K562 (cell line): Measurements from ENCODE around the gene SERTAD3. TPM values are rescaled to one million over a fixed set of nuclear protein-coding genes. Genes with fewer than 3 reads are reported as not detected.
A peak's percentile ranks its signal among the peaks of the same experiment; 100 is the strongest.

Experiments used
- ARID1B ChIP-seq: fragments of 450-650 bp; IDR thresholded peaks from 2 replicates; pipeline ENCODE4 v1.6.1; 2016; ENCODE audit warnings: antibody characterized with exemption, mild to moderate bottlenecking, inconsistent platforms
- CREBBP ChIP-seq: IDR thresholded peaks from one replicate; pipeline ENCODE4 v1.6.1; 2012; ENCODE audit warnings: low read depth, mild to moderate bottlenecking, control low read depth, inconsistent platforms, low read length
- CSDE1 ChIP-seq, 2 experiments: fragments of 450-650 bp; IDR thresholded peaks; 2 replicates each; pipeline ENCODE4 v1.6.1; 2016; ENCODE audit warnings: mild to moderate bottlenecking in 1 of 2
- ETV5 ChIP-seq: sonication (generic); formaldehyde crosslinking; IDR thresholded peaks from 2 replicates; pipeline ENCODE4 v1.4.0; 2020; ENCODE audit warnings: low read depth, mild to moderate bottlenecking, missing genetic modification reagents
- HEY1 ChIP-seq: fragments of 250-450 bp; sonication (Bioruptor Pico); IDR thresholded peaks from 2 replicates; pipeline ENCODE4 v1.5.0; 2020; ENCODE audit warnings: mild to moderate bottlenecking, moderate library complexity, borderline replicate concordance
- HNRNPLL ChIP-seq: fragments of 200-400 bp; formaldehyde crosslinking; IDR thresholded peaks from 2 replicates; pipeline ENCODE4 v1.6.1; 2017; ENCODE audit warnings: low read length, low read depth, mild to moderate bottlenecking; ENCODE audit not compliant: poor library complexity, severe bottlenecking
- NBN ChIP-seq: fragments of 450-650 bp; IDR thresholded peaks from 2 replicates; pipeline ENCODE4 v1.6.1; 2016; ENCODE audit warnings: low read depth, mild to moderate bottlenecking
- NFATC3 ChIP-seq: fragments of 450-650 bp; IDR thresholded peaks from 2 replicates; pipeline ENCODE4 v1.6.1; 2017; ENCODE audit warnings: mild to moderate bottlenecking
- NFXL1 ChIP-seq: fragments of 450-650 bp; formaldehyde crosslinking; IDR thresholded peaks from 2 replicates; pipeline ENCODE4 v1.4.0; 2021; ENCODE audit warnings: mild to moderate bottlenecking
- RCOR1 ChIP-seq, 2 experiments: IDR thresholded peaks; 2 replicates each; pipeline ENCODE4 v1.6.1; 2012; ENCODE audit warnings: low read depth in 2 of 2, low read length in 2 of 2, borderline replicate concordance in 1 of 2, improper control_type of control experiment in 1 of 2
- SREBF1 ChIP-seq: fragments of 150-350 bp; IDR thresholded peaks from 2 replicates; pipeline ENCODE4 v1.6.1; 2014; ENCODE audit warnings: antibody characterized with exemption, low read depth, low read length, borderline replicate concordance
- SRF ChIP-seq, 2 experiments: fragments of 250-450, 450-650 bp in 1 of 2; sonication (Bioruptor Pico) in 1 of 2; sonication (generic) in 1 of 2; formaldehyde crosslinking; IDR thresholded peaks; 2 replicates each; pipeline versions ENCODE4 v1.5.0 to v1.5.1; 2020 to 2022; ENCODE audit warnings: mild to moderate bottlenecking in 1 of 2, missing genetic modification reagents in 1 of 2
- TSC22D4 ChIP-seq: fragments of 450-650 bp; IDR thresholded peaks from 2 replicates; pipeline ENCODE4 v1.6.1; 2016; ENCODE audit warnings: missing genetic modification characterization, missing biosample characterization, control low read depth
- ZBTB17 ChIP-seq: fragments of 450-650 bp; formaldehyde crosslinking; IDR thresholded peaks from 2 replicates; pipeline ENCODE4 v1.4.0; 2020; ENCODE audit warnings: mild to moderate bottlenecking
- ZBTB2 ChIP-seq: fragments of 450-650 bp; IDR thresholded peaks from 2 replicates; pipeline ENCODE4 v1.6.1; 2016; ENCODE audit warnings: antibody characterized with exemption
- ZNF143 ChIP-seq: sonication (generic); formaldehyde crosslinking; IDR thresholded peaks from 2 replicates; pipeline ENCODE4 v1.9.0; 2022; ENCODE audit warnings: mild to moderate bottlenecking, missing genetic modification reagents
- polyA plus RNA-seq, 8 experiments: library from polyadenylated mRNA; depleted of rRNA in 4 of 8; stranded (reverse) in 5 of 8; unstranded in 3 of 8; fragments of >200 nt; fragmentation: Nextera tagmentation in 2 of 8; fragmentation: Illumina TruSeq in 1 of 8; extraction: Ambion mirVana in 2 of 8; extraction: Trizol in 1 of 8; gene quantifications; 2 replicates each; pipeline versions ENCODE4 v1.2.1 to v1.2.3, GENCODE V29; 2011 to 2014; ENCODE audit warnings: inconsistent platforms in 1 of 8, missing spikeins in 1 of 8
- total RNA-seq, 7 experiments: library from RNA; depleted of rRNA in 6 of 7; stranded (reverse); fragments of >200 nt in 6 of 7; fragmentation: Illumina TruSeq in 2 of 7; extraction: Trizol in 2 of 7; gene quantifications; 2 replicates each; pipeline versions ENCODE4 v1.2.1 to v1.2.3, GENCODE V29; 2011 to 2021; ENCODE audit warnings: low replicate concordance in 1 of 7
- TF ChIP-seq, protein P1 (sequence below), 2 experiments: fragments of 450-650 bp; formaldehyde crosslinking in 1 of 2; IDR thresholded peaks; 2 replicates each; pipeline versions ENCODE4 v1.4.0 to v1.6.1; 2014 to 2020; ENCODE audit warnings: mild to moderate bottlenecking in 2 of 2, borderline replicate concordance in 1 of 2, low read depth in 1 of 2
- TF ChIP-seq, protein P2 (sequence below): sonication (generic); formaldehyde crosslinking; IDR thresholded peaks from 2 replicates; pipeline ENCODE4 v1.9.0; 2022; ENCODE audit warnings: mild to moderate bottlenecking, missing genetic modification reagents

Gene SERTAD3
- total and polyA plus RNA-seq, 9 of the 15 experiments (the other 6 are each of a cell fraction or from before 2014, with no cell fraction given): 5.4 to 28.9 (median 17.5) TPM

DNA sequence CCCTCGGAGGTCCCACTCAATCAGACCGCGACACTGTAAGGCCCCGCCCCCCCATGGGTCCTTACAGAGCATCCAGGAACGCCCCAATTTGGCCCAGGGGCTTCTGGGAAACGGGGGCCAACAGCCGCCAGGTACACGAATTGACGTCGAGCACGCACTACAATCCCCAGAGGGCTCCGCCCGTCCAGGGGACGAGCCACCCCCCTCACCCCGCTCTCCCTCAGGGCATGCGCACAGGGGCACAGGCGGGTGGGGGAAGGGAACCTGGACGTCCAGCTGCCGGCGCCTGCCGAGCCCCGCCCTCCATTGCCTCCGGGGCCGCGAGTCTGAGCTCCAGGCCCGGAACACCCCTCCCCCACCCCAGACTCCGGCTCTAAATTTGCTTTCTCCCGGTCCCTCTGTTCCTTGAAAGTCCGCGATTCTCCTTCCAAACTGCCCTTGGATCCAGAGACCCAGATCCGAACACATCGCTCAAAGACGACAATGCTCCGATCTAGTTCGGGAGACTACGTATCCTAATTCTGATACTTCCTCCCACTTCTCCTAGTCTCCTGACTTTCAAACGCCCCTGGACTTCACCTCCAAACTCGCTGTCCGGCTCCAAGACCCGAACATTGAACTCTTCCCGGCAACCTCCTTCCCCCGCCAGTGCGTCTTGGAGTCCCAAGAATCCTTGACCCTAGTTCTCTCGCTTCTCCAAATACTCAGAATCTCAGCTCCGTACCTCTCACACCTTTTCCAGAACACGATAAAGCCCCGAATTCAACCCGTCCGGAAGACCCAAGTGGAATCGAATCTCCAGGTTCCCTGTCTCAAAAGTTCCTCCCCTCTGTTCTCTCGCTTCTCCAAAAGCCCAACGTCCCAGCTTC lies 770 bp downstream of the SERTAD3 start (continued):
- TF ChIP-seq SREBF1: 0 out of 2 replicates have a peak, but pooled peaks have one; percentile 25
- no peak for TF ChIP-seq ARID1B
- peak; percentile 49 for TF ChIP-seq HNRNPLL
- TF ChIP-seq RCOR1 (IDR thresholded peaks at IDR 0.05; ENCODE audit: borderline replicate concordance in 1 of 2, low read depth in 2 of 2, low read length in 2 of 2): peak in 1 of 2 experiments; percentile 17; a peak in 1 of 4 replicates
- peak; percentile 87 for TF ChIP-seq ZBTB2
- no peak for TF ChIP-seq TSC22D4
- peak; percentile 93 for TF ChIP-seq ZNF143 (CRISPR knock-in tag)
- TF ChIP-seq ZBTB17 (CRISPR knock-in tag): peak; percentile 56; the same call in 1 of the 2 replicates
- no peak for TF ChIP-seq CREBBP
- TF ChIP-seq, protein P1, sequence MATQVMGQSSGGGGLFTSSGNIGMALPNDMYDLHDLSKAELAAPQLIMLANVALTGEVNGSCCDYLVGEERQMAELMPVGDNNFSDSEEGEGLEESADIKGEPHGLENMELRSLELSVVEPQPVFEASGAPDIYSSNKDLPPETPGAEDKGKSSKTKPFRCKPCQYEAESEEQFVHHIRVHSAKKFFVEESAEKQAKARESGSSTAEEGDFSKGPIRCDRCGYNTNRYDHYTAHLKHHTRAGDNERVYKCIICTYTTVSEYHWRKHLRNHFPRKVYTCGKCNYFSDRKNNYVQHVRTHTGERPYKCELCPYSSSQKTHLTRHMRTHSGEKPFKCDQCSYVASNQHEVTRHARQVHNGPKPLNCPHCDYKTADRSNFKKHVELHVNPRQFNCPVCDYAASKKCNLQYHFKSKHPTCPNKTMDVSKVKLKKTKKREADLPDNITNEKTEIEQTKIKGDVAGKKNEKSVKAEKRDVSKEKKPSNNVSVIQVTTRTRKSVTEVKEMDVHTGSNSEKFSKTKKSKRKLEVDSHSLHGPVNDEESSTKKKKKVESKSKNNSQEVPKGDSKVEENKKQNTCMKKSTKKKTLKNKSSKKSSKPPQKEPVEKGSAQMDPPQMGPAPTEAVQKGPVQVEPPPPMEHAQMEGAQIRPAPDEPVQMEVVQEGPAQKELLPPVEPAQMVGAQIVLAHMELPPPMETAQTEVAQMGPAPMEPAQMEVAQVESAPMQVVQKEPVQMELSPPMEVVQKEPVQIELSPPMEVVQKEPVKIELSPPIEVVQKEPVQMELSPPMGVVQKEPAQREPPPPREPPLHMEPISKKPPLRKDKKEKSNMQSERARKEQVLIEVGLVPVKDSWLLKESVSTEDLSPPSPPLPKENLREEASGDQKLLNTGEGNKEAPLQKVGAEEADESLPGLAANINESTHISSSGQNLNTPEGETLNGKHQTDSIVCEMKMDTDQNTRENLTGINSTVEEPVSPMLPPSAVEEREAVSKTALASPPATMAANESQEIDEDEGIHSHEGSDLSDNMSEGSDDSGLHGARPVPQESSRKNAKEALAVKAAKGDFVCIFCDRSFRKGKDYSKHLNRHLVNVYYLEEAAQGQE (IDR thresholded peaks at IDR 0.05; ENCODE audit: borderline replicate concordance): peak; percentile 5; the same call in 1 of the 2 replicates
- TF ChIP-seq, protein P1 (CRISPR knock-in tag; IDR thresholded peaks at IDR 0.05; ENCODE audit: low read depth): no peak
- peak; percentile 75; the same call in 1 of the 2 replicates for TF ChIP-seq ETV5 (CRISPR knock-in tag)
- TF ChIP-seq CSDE1 (IDR thresholded peaks at IDR 0.05): peak in 1 of 2 experiments; percentile 70; a peak in 1 of 4 replicates
- peak; percentile 60 for TF ChIP-seq NBN
- TF ChIP-seq NFATC3: peak; percentile 76; the same call in 1 of the 2 replicates
- TF ChIP-seq HEY1 (CRISPR knock-in tag): no peak
- no peak for TF ChIP-seq NFXL1 (CRISPR knock-in tag)
- TF ChIP-seq, protein P2, sequence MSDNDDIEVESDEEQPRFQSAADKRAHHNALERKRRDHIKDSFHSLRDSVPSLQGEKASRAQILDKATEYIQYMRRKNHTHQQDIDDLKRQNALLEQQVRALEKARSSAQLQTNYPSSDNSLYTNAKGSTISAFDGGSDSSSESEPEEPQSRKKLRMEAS: peak; percentile 55
- TF ChIP-seq SRF (CRISPR knock-in tag; IDR thresholded peaks at IDR 0.05): peak; percentile 34 to 88; a peak in 3 of 4 replicates
